CD4-positive, alpha-beta T cell (primary cell): Measurements from ENCODE around the gene JADE3. TPM values are rescaled to one million over a fixed set of nuclear protein-coding genes. Genes with fewer than 3 reads are reported as not detected.

Source experiments
- ATAC-seq: fragments of 200-7000 bp; cut with Tn5 transposase; one replicate; pipeline ENCODE4 v1.10.0; 2022; ENCODE audit warnings: mild to moderate bottlenecking; ENCODE audit not compliant: poor library complexity
- CTCF ChIA-PET: fragments of 350-600 bp; sonication (Branson Sonifier 250); formaldehyde crosslinking; loops from one replicate; lab custom pipeline; 2021; ENCODE audit warnings: antibody characterized with exemption, inconsistent platforms; lab: Charles Lee
- POLR2A ChIA-PET: fragments of 350-600 bp; sonication (Branson Sonifier 250); formaldehyde crosslinking; loops from one replicate; lab custom pipeline; 2021; ENCODE audit warnings: antibody characterized with exemption, inconsistent platforms; lab: Charles Lee
- DNase-seq, 14 experiments: peaks; one replicate each; pipeline ENCODE4 v3.0.0-alpha.2; 2013 to 2020; ENCODE audit warnings: mixed read lengths in 2 of 14
- H3K27ac ChIP-seq, 2 donors: one replicate each; pipeline versions ENCODE4 v1.5.1 to v1.7.0; 2013; ENCODE audit warnings: low read length in 2 of 2, low read depth in 1 of 2, mild to moderate bottlenecking in 1 of 2
- H3K27me3 ChIP-seq, 2 experiments: 1 replicate in 1 of 2; 2 replicates in 1 of 2; pipeline versions ENCODE4 v1.6.1 to v1.7.0; 2013; ENCODE audit warnings: low read length in 2 of 2, control low read depth in 1 of 2, mild to moderate bottlenecking in 1 of 2, moderate library complexity in 1 of 2; ENCODE audit not compliant: insufficient read depth in 2 of 2, control insufficient read depth in 1 of 2
- H3K36me3 ChIP-seq: one replicate; pipeline ENCODE4 v1.6.1; 2013; ENCODE audit warnings: low read length, control low read depth; ENCODE audit not compliant: insufficient read depth
- H3K4me1 ChIP-seq: one replicate; pipeline ENCODE4 v1.6.1; 2013; ENCODE audit warnings: low read length, control low read depth; ENCODE audit not compliant: insufficient read depth
- H3K4me3 ChIP-seq: one replicate; pipeline ENCODE4 v1.5.1; 2013; ENCODE audit warnings: mild to moderate bottlenecking, low read length, moderate library complexity
- H3K9me3 ChIP-seq, 2 experiments: 1 replicate in 1 of 2; 2 replicates in 1 of 2; pipeline versions ENCODE4 v1.6.1 to v1.7.0; 2013; ENCODE audit warnings: low read length in 2 of 2, mild to moderate bottlenecking in 2 of 2, control low read depth in 1 of 2, moderate library complexity in 1 of 2; ENCODE audit not compliant: control insufficient read depth in 1 of 2, insufficient read depth in 1 of 2
- H3K27ac Mint-ChIP-seq: one replicate; pipeline ENCODE4 v1.8.0; 2020; ENCODE audit warnings: mixed read lengths
- H3K27me3 Mint-ChIP-seq: one replicate; pipeline ENCODE4 v1.8.0; 2021; ENCODE audit warnings: mixed read lengths
- H3K36me3 Mint-ChIP-seq: one replicate; pipeline ENCODE4 v1.8.0; 2021; ENCODE audit warnings: low read depth, mixed read lengths
- H3K4me1 Mint-ChIP-seq: one replicate; pipeline ENCODE4 v1.8.0; 2021; ENCODE audit warnings: low read depth, mixed read lengths
- H3K4me3 Mint-ChIP-seq: one replicate; pipeline ENCODE4 v1.8.0; 2020; ENCODE audit warnings: mild to moderate bottlenecking, mixed read lengths
- H3K9me3 Mint-ChIP-seq: one replicate; pipeline ENCODE4 v1.8.0; 2020; ENCODE audit warnings: mixed read lengths
- CTCF ChIP-seq: fragments of 200-600 bp; IDR thresholded peaks from one replicate; pipeline ENCODE4 v1.8.0; 2022; ENCODE audit warnings: antibody characterized with exemption, mild to moderate bottlenecking
- intact Hi-C, 2 experiments: fragments of 100-400 bp; cut with DNase I in 1 of 2; cut with micrococcal nuclease in 1 of 2; formaldehyde crosslinking; loops; one replicate each; pipeline versions ENCODE4 v1.15.1 to v1.9.0; 2023 to 2025; cut with DNase I, micrococcal nuclease
- total RNA-seq, 174 experiments: library from RNA in 2 of 174; stranded (reverse) in 2 of 174; gene quantifications; one replicate each; pipeline ENCODE4 v1.2.3 and lab custom pipeline; 2021 to 2026

Gene JADE3
- total RNA-seq, 2 experiments from 2014 or later, result 0.05 to 0.20 TPM

- peaks cover 16% of the 10 kb centered on the region for H3K4me1 Mint-ChIP-seq
- CTCF ChIA-PET, result interaction anchor here (1.2 kb wide), 1 partner anchor 14 kb away, joined by 3 read pairs; no protein-coding TSS in a partner anchor
Measured at GRCh38 chrX:47093860-47094259, 181.6 kb downstream of the JADE3 start.

GRCh38 chrX:47097018-47097417, 184.8 kb downstream of the JADE3 start:
- intact Hi-C loops, result loop anchor here in 1 of 2 experiments (10.0 kb wide), 1 partner anchor 192 kb away; no protein-coding TSS in a partner anchor
- CTCF ChIA-PET, result no interaction called here

More at GRCh38 chrX:47093860-47094259, 181.6 kb downstream of the JADE3 start:
- POLR2A ChIA-PET, result interaction anchor here (1.0 kb wide), 1 partner anchor 334 kb away, joined by 4 read pairs; no protein-coding TSS in a partner anchor
- Histone ChIP-seq H3K27ac (no peak overlapping the region), H3K36me3 (no peaks in the 10 kb centered on the region), H3K4me1 (no peaks in the 10 kb centered on the region), H3K9me3 (no peaks in the 10 kb centered on the region), H3K27me3 (no peaks in the 10 kb centered on the region), H3K4me3 (no peak overlapping the region)
- H3K27ac Mint-ChIP-seq, result no peak overlapping the region
- no peaks in the 10 kb centered on the region for H3K27me3 Mint-ChIP-seq
- no peak overlapping the region for H3K4me3 Mint-ChIP-seq
- intact Hi-C loops, result loop anchor here (5.0 to 10.0 kb wide), 2 partner anchors 189 to 337 kb away; partner anchors contain the start of gene SLC9A7 (in 1 of the 2)
- no peaks in the 10 kb centered on the region for H3K36me3 Mint-ChIP-seq
- DNase-seq (no peak), ATAC-seq (no peak)
- no peak for TF ChIP-seq CTCF
- no peaks in the 10 kb centered on the region for H3K9me3 Mint-ChIP-seq

GRCh38 chrX:47098338-47099094, 186.3 kb downstream of the JADE3 start:
- DNase-seq, result no peak
- no peak overlapping the region for H3K4me3 ChIP-seq
- H3K27ac Mint-ChIP-seq, result no peak overlapping the region
- H3K9me3 Mint-ChIP-seq, result no peaks in the 10 kb centered on the region
- intact Hi-C loops, result loop anchor here in 1 of 2 experiments (10.0 kb wide), 1 partner anchor 194 kb away; no protein-coding TSS in a partner anchor
- ChIA-PET CTCF (no interaction called here), POLR2A (no interaction called here)
- H3K4me1 Mint-ChIP-seq, result no peaks in the 10 kb centered on the region
- H3K4me3 Mint-ChIP-seq, result no peak overlapping the region
- H3K9me3 ChIP-seq, result no peaks in the 10 kb centered on the region
- no peaks in the 10 kb centered on the region for H3K27me3 Mint-ChIP-seq
- no peaks in the 10 kb centered on the region for H3K36me3 Mint-ChIP-seq
- H3K27me3 ChIP-seq, result no peaks in the 10 kb centered on the region
- no peaks in the 10 kb centered on the region for H3K36me3 ChIP-seq
- H3K4me1 ChIP-seq, result no peaks in the 10 kb centered on the region
- no peak overlapping the region for H3K27ac ChIP-seq
- no peak for TF ChIP-seq CTCF
- ATAC-seq, result no peak

More at GRCh38 chrX:47097018-47097417, 184.8 kb downstream of the JADE3 start:
- no peak for ATAC-seq
- Mint-ChIP-seq H3K9me3 (no peaks in the 10 kb centered on the region), H3K36me3 (no peaks in the 10 kb centered on the region), H3K27me3 (no peaks in the 10 kb centered on the region), H3K4me1 (peaks cover 4% of the 10 kb centered on the region), H3K27ac (no peak overlapping the region), H3K4me3 (no peak overlapping the region)
- H3K4me1 ChIP-seq, result no peaks in the 10 kb centered on the region
- no peak overlapping the region for H3K27ac ChIP-seq
- no peaks in the 10 kb centered on the region for H3K27me3 ChIP-seq
- POLR2A ChIA-PET, result no interaction called here
- no peaks in the 10 kb centered on the region for H3K36me3 ChIP-seq
- no peak for TF ChIP-seq CTCF
- no peak overlapping the region for H3K4me3 ChIP-seq
- DNase-seq, result no peak
- H3K9me3 ChIP-seq, result no peaks in the 10 kb centered on the region
